ENCODE measurements around the gene SDK1.

The SDK1 gene

GRCh38 chr7:3910054-3910453 is 609.0 kb downstream of the SDK1 start:
- H3K4me3 ChIP-seq (ENCODE audit: low read depth, low read length), result no peak overlapping the region
- DNase-seq (ENCODE audit: low read depth), result no peak
- no peak for TF ChIP-seq CTCF (IDR thresholded peaks at IDR 0.05; ENCODE audit: control insufficient read depth, extremely low read depth, insufficient read depth)

- no peak for DNase-seq (ENCODE audit: low read depth)
- no peak overlapping the region for H3K4me3 ChIP-seq (ENCODE audit: low read depth, low read length)
- TF ChIP-seq CTCF (IDR thresholded peaks at IDR 0.05; ENCODE audit: control insufficient read depth, extremely low read depth, insufficient read depth), result no peak
These were observed 610.6 kb downstream of the SDK1 start for GRCh38 chr7:3911685-3912084.

- DNase-seq (ENCODE audit: low read depth), result no peak
- no peak for TF ChIP-seq CTCF (IDR thresholded peaks at IDR 0.05; ENCODE audit: control insufficient read depth, extremely low read depth, insufficient read depth)
- no peak overlapping the region for H3K4me3 ChIP-seq (ENCODE audit: low read depth, low read length)
These were observed 611.2 kb downstream of the SDK1 start for GRCh38 chr7:3912291-3912690.

GRCh38 chr7:3914051-3914775 is 613.2 kb downstream of the SDK1 start:
- no peak overlapping the region for H3K4me3 ChIP-seq (ENCODE audit: low read depth, low read length)
- no peak for TF ChIP-seq CTCF (IDR thresholded peaks at IDR 0.05; ENCODE audit: control insufficient read depth, extremely low read depth, insufficient read depth)
- no peak for DNase-seq (ENCODE audit: low read depth)

GRCh38 chr7:3915337-3915878 is 614.4 kb downstream of the SDK1 start:
- DNase-seq (ENCODE audit: low read depth), result no peak
- H3K4me3 ChIP-seq (ENCODE audit: low read depth, low read length), result no peak overlapping the region
- TF ChIP-seq CTCF (IDR thresholded peaks at IDR 0.05; ENCODE audit: control insufficient read depth, extremely low read depth, insufficient read depth), result no peak

- DNase-seq (ENCODE audit: low read depth), result no peak
- H3K4me3 ChIP-seq (ENCODE audit: low read depth, low read length), result no peak overlapping the region
- no peak for TF ChIP-seq CTCF (IDR thresholded peaks at IDR 0.05; ENCODE audit: control insufficient read depth, extremely low read depth, insufficient read depth)
These were observed 615.1 kb downstream of the SDK1 start for GRCh38 chr7:3916146-3916545.

GRCh38 chr7:3917436-3917835 is 616.4 kb downstream of the SDK1 start:
- no peak for TF ChIP-seq CTCF (IDR thresholded peaks at IDR 0.05; ENCODE audit: control insufficient read depth, extremely low read depth, insufficient read depth)
- no peak for DNase-seq (ENCODE audit: low read depth)
- H3K4me3 ChIP-seq (ENCODE audit: low read depth, low read length), result no peak overlapping the region
